Measurements from ENCODE around the gene AP4M1. TPM values are rescaled to one million over a fixed set of nuclear protein-coding genes. Genes with fewer than 3 reads are reported as not detected.

Gene AP4M1
- total RNA-seq, 2 donors from 2014 or later: 26.3 to 31.5 TPM

DNA sequence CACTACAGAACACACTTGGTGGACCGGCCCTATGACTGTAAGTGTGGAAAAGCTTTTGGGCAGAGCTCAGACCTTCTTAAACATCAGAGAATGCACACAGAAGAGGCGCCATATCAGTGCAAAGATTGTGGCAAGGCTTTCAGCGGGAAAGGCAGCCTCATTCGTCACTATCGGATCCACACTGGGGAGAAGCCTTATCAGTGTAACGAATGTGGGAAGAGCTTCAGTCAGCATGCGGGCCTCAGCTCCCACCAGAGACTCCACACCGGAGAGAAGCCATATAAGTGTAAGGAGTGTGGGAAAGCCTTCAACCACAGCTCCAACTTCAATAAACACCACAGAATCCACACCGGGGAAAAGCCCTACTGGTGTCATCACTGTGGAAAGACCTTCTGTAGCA, 37.3 kb upstream of the AP4M1 start:
- 91 to 94% methylated on average over 6 to 9 of the region's 9 CpGs for WGBS, 2 experiments (ENCODE audit: insufficient coverage in 1 of 2, insufficient read length in 1 of 2)
- no peaks in the 10 kb centered on the region for H3K4me1 Mint-ChIP-seq
- Histone ChIP-seq H3K4me3 (ENCODE audit: low read length) (no peak overlapping the region), H3K4me1 (ENCODE audit: control insufficient read depth, insufficient read depth, low read length) (no peaks in the 10 kb centered on the region), H3K27ac (ENCODE audit: low read depth, low read length) (no peak overlapping the region), H3K9ac (ENCODE audit: extremely low read depth, low read length, poor library complexity, severe bottlenecking) (no peak overlapping the region), H3K27me3 (ENCODE audit: control insufficient read depth, insufficient read depth, low read length, poor library complexity, severe bottlenecking) (no peaks in the 10 kb centered on the region), H3K9me3 (ENCODE audit: control insufficient read depth, low read length) (peaks cover 2% of the 10 kb centered on the region), H3K36me3 (ENCODE audit: control insufficient read depth, insufficient read depth, low read length) (peaks cover 73% of the 10 kb centered on the region)
- H3K36me3 Mint-ChIP-seq (ENCODE audit: low read depth): peaks cover 86% of the 10 kb centered on the region
- peaks cover 27% of the 10 kb centered on the region for H3K9me3 Mint-ChIP-seq
- H3K27ac Mint-ChIP-seq: no peak overlapping the region
- no peak overlapping the region for H3K4me3 Mint-ChIP-seq
- H3K27me3 Mint-ChIP-seq (ENCODE audit: insufficient read depth): no peaks in the 10 kb centered on the region
- TF ChIP-seq, protein P1, sequence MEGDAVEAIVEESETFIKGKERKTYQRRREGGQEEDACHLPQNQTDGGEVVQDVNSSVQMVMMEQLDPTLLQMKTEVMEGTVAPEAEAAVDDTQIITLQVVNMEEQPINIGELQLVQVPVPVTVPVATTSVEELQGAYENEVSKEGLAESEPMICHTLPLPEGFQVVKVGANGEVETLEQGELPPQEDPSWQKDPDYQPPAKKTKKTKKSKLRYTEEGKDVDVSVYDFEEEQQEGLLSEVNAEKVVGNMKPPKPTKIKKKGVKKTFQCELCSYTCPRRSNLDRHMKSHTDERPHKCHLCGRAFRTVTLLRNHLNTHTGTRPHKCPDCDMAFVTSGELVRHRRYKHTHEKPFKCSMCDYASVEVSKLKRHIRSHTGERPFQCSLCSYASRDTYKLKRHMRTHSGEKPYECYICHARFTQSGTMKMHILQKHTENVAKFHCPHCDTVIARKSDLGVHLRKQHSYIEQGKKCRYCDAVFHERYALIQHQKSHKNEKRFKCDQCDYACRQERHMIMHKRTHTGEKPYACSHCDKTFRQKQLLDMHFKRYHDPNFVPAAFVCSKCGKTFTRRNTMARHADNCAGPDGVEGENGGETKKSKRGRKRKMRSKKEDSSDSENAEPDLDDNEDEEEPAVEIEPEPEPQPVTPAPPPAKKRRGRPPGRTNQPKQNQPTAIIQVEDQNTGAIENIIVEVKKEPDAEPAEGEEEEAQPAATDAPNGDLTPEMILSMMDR (conservative IDR thresholded peaks at IDR 0.05): no peak
- DNase-seq: no peak

DNA sequence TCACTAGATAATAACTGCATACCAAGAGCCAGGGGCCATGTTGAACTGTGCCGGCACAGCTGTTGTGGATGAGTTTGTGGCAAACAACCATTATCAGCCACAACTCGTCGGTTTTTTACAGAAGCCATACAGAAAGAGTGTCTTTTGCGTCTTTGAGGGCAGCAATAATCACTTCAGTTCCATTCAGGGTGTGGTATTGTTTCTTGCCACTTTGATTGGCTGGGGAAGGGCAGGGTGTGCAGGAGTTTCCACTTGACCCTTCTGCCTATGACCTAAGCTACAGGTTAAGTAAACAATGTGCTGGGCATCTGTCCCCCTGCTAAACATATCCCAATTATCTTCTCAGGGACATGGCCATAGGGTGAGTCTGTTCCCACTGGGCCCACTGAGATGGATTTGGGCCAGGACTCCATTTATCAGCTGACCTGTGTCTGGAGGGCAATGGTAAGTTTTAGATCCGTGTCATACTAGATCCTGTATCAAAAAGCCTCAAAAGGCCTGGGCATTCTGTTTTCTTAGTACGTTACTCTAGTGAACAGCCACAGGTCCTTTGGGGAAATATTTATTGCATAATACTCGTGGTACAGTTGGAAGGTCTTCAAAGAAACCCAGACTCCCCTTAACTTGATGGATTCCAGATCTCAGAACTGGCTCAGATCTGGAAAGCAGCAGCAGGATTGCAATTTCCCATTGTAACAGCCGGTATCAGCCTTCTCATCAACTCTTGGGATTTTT, 35.8 kb upstream of the AP4M1 start:
- no peaks in the 10 kb centered on the region for H3K27me3 ChIP-seq (ENCODE audit: control insufficient read depth, insufficient read depth, low read length, poor library complexity, severe bottlenecking)
- H3K9ac ChIP-seq (ENCODE audit: extremely low read depth, low read length, poor library complexity, severe bottlenecking): no peak overlapping the region
- Mint-ChIP-seq H3K4me1 (no peaks in the 10 kb centered on the region), H3K36me3 (ENCODE audit: low read depth) (peaks cover 89% of the 10 kb centered on the region), H3K27ac (no peak overlapping the region), H3K4me3 (no peak overlapping the region), H3K27me3 (ENCODE audit: insufficient read depth) (no peaks in the 10 kb centered on the region), H3K9me3 (peaks cover 42% of the 10 kb centered on the region)
- H3K9me3 ChIP-seq (ENCODE audit: control insufficient read depth, low read length): peaks cover 17% of the 10 kb centered on the region
- WGBS, 2 experiments (ENCODE audit: insufficient coverage in 1 of 2, insufficient read length in 1 of 2): 94 to 95% methylated on average over 7 to 8 of the region's 8 CpGs
- DNase-seq: no peak
- peaks cover 78% of the 10 kb centered on the region for H3K36me3 ChIP-seq (ENCODE audit: control insufficient read depth, insufficient read depth, low read length)
- no peaks in the 10 kb centered on the region for H3K4me1 ChIP-seq (ENCODE audit: control insufficient read depth, insufficient read depth, low read length)
- H3K4me3 ChIP-seq (ENCODE audit: low read length): no peak overlapping the region
- TF ChIP-seq, protein P1 (conservative IDR thresholded peaks at IDR 0.05): no peak
- no peak overlapping the region for H3K27ac ChIP-seq (ENCODE audit: low read depth, low read length)

DNA sequence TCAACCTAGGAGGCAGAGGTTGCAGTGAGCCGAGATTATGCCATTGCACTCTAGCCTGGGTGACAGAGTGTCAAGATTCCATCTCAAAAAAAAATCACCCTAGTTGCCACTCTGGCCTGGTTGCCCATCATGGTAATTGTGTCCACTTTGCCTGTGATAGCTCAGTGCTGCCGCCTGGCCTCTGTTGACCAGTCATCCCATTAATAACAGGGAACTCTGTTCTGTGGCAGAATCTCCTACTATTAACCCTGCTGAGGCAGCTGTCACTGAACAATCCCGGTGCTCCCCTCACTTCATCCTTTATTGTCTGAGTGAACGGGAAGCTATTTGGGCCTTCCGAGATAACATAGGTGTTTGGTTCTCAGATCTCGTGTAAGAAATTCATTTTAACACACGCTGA, 34.5 kb upstream of the AP4M1 start:
- Mint-ChIP-seq H3K9me3 (peaks cover 55% of the 10 kb centered on the region), H3K36me3 (ENCODE audit: low read depth) (peaks cover 89% of the 10 kb centered on the region), H3K27ac (no peak overlapping the region), H3K4me1 (no peaks in the 10 kb centered on the region), H3K27me3 (ENCODE audit: insufficient read depth) (no peaks in the 10 kb centered on the region), H3K4me3 (no peak overlapping the region)
- Histone ChIP-seq H3K27ac (ENCODE audit: low read depth, low read length) (no peak overlapping the region), H3K9me3 (ENCODE audit: control insufficient read depth, low read length) (peaks cover 30% of the 10 kb centered on the region), H3K4me3 (ENCODE audit: low read length) (no peak overlapping the region), H3K4me1 (ENCODE audit: control insufficient read depth, insufficient read depth, low read length) (no peaks in the 10 kb centered on the region), H3K9ac (ENCODE audit: extremely low read depth, low read length, poor library complexity, severe bottlenecking) (no peak overlapping the region), H3K36me3 (ENCODE audit: control insufficient read depth, insufficient read depth, low read length) (peaks cover 79% of the 10 kb centered on the region), H3K27me3 (ENCODE audit: control insufficient read depth, insufficient read depth, low read length, poor library complexity, severe bottlenecking) (no peaks in the 10 kb centered on the region)
- 91 to 94% methylated on average over 7 of the region's 7 CpGs for WGBS, 2 experiments (ENCODE audit: insufficient coverage in 1 of 2, insufficient read length in 1 of 2)
- TF ChIP-seq, protein P1 (conservative IDR thresholded peaks at IDR 0.05): no peak
- no peak for DNase-seq
